Measurements from ENCODE around the gene THOC5. TPM values are rescaled to one million over a fixed set of nuclear protein-coding genes. Genes with fewer than 3 reads are reported as not detected.

The THOC5 gene
- total and polyA plus RNA-seq, 12 donors, result 32.0 to 77.9 (median 39.0) TPM

DNA sequence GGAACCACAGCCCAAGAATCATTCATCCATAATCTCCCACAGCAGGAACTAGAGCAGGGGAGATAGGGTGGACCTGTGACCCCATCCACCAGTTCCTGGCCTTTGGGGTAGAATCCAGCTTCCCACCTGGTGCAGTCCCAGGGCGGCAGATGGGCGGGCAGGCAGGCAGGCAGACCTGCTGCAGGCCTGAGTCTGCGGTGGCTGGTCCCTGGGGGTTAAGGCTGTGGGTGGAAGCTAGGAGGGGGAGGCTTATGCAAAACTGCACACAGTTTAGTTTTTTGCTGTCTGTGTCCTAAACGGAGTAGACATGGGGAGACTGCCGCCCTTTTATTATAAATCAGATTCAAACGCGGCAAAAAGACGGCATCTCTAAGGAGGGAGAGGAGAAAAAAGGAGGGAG, 78.0 kb downstream of the THOC5 start:
- no peak overlapping the region for H3K27ac ChIP-seq
- H3K4me1 ChIP-seq, result peaks cover 1 to 23% (median 9%) of the 10 kb centered on the region in 9 donors
- WGBS, 2 donors, result 73 to 83% methylated on average over 8 of the region's 8 CpGs
- no peaks in the 10 kb centered on the region for H3K9me3 ChIP-seq
- H3K27me3 ChIP-seq, result peaks cover 8 to 95% (median 60%) of the 10 kb centered on the region in 7 donors
- no peak overlapping the region for H3K4me3 ChIP-seq
- TF ChIP-seq, protein P1, sequence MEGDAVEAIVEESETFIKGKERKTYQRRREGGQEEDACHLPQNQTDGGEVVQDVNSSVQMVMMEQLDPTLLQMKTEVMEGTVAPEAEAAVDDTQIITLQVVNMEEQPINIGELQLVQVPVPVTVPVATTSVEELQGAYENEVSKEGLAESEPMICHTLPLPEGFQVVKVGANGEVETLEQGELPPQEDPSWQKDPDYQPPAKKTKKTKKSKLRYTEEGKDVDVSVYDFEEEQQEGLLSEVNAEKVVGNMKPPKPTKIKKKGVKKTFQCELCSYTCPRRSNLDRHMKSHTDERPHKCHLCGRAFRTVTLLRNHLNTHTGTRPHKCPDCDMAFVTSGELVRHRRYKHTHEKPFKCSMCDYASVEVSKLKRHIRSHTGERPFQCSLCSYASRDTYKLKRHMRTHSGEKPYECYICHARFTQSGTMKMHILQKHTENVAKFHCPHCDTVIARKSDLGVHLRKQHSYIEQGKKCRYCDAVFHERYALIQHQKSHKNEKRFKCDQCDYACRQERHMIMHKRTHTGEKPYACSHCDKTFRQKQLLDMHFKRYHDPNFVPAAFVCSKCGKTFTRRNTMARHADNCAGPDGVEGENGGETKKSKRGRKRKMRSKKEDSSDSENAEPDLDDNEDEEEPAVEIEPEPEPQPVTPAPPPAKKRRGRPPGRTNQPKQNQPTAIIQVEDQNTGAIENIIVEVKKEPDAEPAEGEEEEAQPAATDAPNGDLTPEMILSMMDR (IDR thresholded peaks at IDR 0.05), result no peak
- no peak for DNase-seq
- H3K36me3 ChIP-seq, result no peaks in the 10 kb centered on the region
- intact Hi-C loops (cut with DNase I), result no loop called here
- no peak for ATAC-seq

DNA sequence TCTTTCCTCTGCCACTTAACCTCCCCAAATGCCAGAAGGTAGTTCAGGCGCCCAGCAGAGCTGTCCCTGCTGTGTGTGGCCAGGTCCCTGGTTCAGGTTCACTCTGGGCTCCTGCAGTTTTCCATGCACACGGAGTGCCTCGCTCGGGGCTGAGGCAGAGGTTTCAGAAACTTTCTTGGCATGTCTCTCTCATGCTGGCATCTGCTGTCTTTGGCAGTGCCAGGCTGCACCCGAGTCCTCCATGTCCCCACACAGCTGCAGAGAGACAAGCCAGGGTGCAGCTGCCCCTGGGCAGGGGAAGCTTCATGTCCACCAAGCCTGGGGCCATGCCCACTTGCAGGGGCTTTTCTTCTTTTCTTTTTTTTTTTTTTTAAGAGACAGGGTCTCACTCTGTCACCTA, 80.6 kb downstream of the THOC5 start:
- TF ChIP-seq, protein P1 (IDR thresholded peaks at IDR 0.05), result no peak
- 68 to 72% methylated on average over 5 of the region's 5 CpGs for WGBS, 2 donors
- H3K27ac ChIP-seq, result no peak overlapping the region
- H3K9me3 ChIP-seq, result no peaks in the 10 kb centered on the region
- ATAC-seq (no peak), DNase-seq (no peak)
- H3K4me1 ChIP-seq, result peaks cover 0 to 12% (median 8%) of the 10 kb centered on the region in 9 donors
- H3K27me3 ChIP-seq, result peaks cover 0 to 83% (median 51%) of the 10 kb centered on the region in 7 donors
- intact Hi-C loops (cut with DNase I), result no loop called here
- no peaks in the 10 kb centered on the region for H3K36me3 ChIP-seq
- no peak overlapping the region for H3K4me3 ChIP-seq

DNA sequence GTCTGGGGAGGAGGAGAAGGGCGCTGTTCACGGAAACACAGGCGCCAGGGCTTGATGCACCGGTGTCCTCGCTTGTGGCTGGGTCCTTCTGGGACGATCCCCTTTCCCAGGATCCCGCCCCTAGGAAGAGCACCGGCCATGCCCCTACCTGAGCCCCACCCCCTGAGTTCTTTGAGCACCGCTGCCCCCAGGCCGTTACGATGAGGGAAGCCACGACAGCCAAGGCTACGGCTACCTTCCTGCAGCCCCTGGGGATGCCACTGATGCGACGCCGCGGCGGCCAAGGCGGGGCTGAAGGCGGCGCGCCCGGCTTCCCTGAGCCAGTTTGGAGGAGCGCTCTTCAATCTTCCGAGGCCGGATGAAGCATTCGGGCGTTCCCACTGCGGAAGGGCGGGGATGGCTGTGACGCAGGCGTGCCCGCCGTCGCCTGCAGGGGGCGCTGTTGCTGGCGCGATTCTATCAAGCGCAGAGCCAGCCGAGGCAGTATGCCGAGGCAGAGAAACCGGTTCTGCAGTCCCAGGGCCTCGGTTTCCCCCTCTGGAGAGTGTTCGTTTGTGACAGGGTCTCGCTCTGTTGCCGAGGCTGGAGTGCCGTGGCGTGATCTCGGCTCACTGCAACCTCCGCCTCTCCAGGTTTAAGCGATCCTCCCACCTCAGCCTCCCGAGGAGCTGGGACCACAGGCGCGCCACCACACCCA, 83.2 kb downstream of the THOC5 start:
- Histone ChIP-seq H3K4me1 (peaks cover 0 to 11% (median 8%) of the 10 kb centered on the region in 9 donors), H3K9me3 (no peaks in the 10 kb centered on the region), H3K36me3 (no peaks in the 10 kb centered on the region), H3K4me3 (peak overlapping the region in 8 of 10 donors; percentile 5 to 36 (median 30)), H3K27ac (no peak overlapping the region), H3K27me3 (peaks cover 0 to 72% (median 41%) of the 10 kb centered on the region in 7 donors)
- WGBS, 2 donors, result 12 to 17% methylated on average over 54 of the region's 54 CpGs
- ATAC-seq (peak; percentile 73 to 86 (median 83)), DNase-seq (peak; percentile 35 to 70)
- intact Hi-C loops (cut with DNase I), result no loop called here
- TF ChIP-seq, protein P1 (IDR thresholded peaks at IDR 0.05), result peak; percentile 51 to 92 (median 81)

DNA sequence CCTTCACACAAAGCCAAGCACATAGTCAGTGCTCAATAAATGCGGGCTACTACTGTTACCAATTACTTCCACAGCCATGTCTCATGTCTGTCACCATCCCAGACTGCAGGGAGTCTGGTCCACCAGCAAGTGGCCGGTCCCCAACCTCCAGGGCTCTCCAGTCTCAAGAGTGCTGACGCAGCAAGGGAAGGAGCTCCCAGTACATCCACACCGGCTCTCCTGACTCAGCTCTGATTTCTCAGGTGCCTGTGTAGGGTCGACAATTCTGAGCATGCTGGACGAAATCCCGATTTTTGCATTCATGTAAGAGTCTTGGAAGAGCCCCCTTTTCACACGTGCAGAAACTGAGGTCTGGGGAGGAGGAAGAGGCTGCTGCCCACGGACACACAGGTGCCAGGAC, 83.8 kb downstream of the THOC5 start:
- Histone ChIP-seq H3K4me1 (peaks cover 0 to 11% (median 8%) of the 10 kb centered on the region in 9 donors), H3K27ac (no peak overlapping the region), H3K27me3 (peaks cover 0 to 66% (median 38%) of the 10 kb centered on the region in 7 donors), H3K4me3 (peak overlapping the region in 1 of 10 donors; percentile 31), H3K36me3 (no peaks in the 10 kb centered on the region), H3K9me3 (no peaks in the 10 kb centered on the region)
- ATAC-seq, result no peak
- no peak for DNase-seq
- 25 to 34% methylated on average over 9 of the region's 9 CpGs for WGBS, 2 donors
- TF ChIP-seq, protein P1 (IDR thresholded peaks at IDR 0.05), result no peak
- intact Hi-C loops (cut with DNase I), result no loop called here
